HG03342 (cell line): ENCODE results near the gene HTRA1.

Source experiments
- ATAC-seq: cut with Tn5 transposase; IDR thresholded peaks from one replicate; pipeline ENCODE4 v1.9.1; 2021; ENCODE audit warnings: mild to moderate bottlenecking, moderate library complexity; ENCODE audit not compliant: unreplicated experiment

The HTRA1 gene

DNA sequence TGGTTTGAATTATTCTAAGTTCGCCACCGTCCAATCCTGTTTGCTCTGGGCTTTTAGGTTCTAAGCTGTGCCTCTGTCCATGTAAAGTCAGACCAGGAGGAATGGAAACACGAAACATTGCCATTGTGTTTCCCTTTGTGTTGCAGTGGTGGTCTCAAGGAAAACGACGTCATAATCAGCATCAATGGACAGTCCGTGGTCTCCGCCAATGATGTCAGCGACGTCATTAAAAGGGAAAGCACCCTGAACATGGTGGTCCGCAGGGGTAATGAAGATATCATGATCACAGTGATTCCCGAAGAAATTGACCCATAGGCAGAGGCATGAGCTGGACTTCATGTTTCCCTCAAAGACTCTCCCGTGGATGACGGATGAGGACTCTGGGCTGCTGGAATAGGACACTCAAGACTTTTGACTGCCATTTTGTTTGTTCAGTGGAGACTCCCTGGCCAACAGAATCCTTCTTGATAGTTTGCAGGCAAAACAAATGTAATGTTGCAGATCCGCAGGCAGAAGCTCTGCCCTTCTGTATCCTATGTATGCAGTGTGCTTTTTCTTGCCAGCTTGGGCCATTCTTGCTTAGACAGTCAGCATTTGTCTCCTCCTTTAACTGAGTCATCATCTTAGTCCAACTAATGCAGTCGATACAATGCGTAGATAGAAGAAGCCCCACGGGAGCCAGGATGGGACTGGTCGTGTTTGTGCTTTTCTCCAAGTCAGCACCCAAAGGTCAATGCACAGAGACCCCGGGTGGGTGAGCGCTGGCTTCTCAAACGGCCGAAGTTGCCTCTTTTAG is 52.9 kb downstream of the HTRA1 start:
- ATAC-seq = no peak

GRCh38 chr10:122515022-122515424 is 53.7 kb downstream of the HTRA1 start:
- ATAC-seq = no peak

DNA sequence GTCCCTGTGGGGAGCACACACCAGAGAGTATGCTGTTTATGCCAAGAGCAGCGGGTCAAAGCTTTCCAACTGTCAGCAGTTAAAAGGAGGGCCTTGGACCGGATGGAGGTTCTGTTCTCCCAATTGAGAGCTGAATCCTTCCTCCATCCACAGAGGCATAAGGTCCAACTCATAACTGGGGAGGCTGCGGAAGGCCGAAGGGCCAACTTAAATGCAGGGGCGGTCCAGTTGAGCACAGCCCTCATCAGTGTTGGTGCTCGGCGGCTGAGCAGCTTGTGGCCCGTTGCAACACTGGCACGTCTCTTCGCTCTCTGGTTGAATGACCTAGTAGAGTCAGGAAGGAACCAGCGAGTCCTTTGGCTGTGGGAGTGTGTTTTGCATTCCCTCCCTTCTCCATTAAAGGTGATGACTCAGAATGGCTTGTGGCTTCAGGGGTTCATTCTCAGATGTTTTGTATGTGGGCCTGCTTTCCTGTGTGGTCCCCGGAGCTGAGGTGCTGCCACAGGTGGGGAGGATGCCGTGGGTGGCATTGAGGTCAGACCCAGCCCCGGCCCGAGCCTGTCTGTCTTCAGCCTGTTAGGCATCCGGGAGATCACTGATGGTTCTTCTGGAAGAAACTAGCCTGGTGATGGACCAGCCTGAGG is 54.4 kb downstream of the HTRA1 start:
- ATAC-seq = peak; percentile 61

GRCh38 chr10:122516734-122517133 is 55.4 kb downstream of the HTRA1 start:
- ATAC-seq = no peak

GRCh38 chr10:122519144-122519543 is 57.8 kb downstream of the HTRA1 start:
- no peak for ATAC-seq

DNA sequence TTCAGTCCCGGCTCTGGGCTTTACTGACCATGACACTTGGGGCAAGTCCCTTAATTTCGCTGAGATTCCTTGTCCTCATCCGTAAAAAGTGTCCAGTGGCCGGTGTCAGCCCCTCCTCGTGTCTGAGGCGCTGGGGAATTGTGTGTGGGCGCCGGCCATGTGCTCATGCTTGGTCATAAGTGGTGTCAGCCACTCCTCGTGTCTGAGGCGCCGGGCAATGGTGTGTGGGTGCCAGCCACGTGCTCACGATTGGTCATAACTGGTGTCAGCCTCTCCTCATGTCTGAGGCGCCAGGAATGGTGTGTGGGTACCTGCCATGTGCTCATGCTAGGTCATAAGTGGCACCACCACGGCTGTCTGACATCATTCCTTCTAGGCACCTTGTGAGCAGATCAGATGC is 58.5 kb downstream of the HTRA1 start:
- no peak for ATAC-seq

- ATAC-seq = no peak
Observed at GRCh38 chr10:122521011-122521410, 59.7 kb downstream of the HTRA1 start.

GRCh38 chr10:122524811-122525210 is 63.5 kb downstream of the HTRA1 start:
- no peak for ATAC-seq

GRCh38 chr10:122525788-122526187 is 64.4 kb downstream of the HTRA1 start:
- ATAC-seq = no peak

GRCh38 chr10:122526892-122527291 is 65.5 kb downstream of the HTRA1 start:
- no peak for ATAC-seq

- ATAC-seq = no peak
Observed at GRCh38 chr10:122530177-122530576, 68.8 kb downstream of the HTRA1 start.

DNA sequence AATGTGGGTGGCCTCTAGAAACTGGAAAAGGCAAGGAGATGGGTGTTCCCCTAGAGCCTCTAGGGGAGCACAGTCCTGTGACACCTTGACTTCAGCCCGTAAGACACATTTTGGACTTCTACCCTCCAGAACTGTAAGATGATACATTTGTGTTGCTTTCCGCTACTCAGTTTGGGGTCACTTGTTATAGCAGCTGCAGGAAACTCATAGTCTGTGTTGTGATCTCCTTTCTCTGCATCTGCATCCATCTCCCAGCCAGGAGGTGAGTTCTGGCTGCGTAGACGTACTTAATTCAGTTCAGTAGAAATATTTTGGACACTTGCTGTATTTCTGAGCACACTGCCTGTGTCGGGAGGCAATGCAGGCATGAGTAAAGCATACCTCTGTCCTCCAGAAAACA is 69.9 kb downstream of the HTRA1 start:
- ATAC-seq = no peak

- no peak for ATAC-seq
Observed at GRCh38 chr10:122531939-122532338, 70.6 kb downstream of the HTRA1 start.

DNA sequence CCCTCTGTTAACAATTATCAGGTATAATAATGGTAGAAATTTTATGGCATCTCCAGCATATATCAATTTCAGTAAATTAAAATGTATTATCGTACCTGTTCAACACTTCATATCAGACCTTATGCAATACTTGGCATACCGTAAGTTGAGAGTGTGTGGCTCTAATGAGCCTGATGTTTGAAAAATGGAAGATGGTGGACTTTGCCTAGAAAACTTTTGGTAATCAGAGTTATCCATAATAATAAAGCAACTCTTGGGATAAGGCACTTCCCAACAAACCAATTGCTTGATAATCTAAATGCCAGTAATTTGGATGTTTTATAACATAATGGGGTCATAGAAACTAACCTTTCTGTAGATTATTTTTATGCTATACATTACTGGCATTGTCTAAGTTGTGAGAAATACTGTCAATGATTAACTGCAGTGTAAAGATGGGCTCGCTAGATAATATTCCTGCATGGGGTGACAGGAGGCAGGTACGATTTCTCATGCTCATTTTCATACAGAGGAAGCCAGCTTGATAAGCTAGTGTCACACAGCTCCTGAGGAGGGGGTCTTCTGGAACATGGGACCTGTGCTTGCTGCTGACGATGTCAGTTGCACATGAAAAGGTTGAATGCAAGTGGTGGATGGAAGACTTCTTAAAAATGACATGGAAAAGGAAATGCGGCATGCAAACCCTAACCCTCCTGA is 71.4 kb downstream of the HTRA1 start:
- no peak for ATAC-seq

DNA sequence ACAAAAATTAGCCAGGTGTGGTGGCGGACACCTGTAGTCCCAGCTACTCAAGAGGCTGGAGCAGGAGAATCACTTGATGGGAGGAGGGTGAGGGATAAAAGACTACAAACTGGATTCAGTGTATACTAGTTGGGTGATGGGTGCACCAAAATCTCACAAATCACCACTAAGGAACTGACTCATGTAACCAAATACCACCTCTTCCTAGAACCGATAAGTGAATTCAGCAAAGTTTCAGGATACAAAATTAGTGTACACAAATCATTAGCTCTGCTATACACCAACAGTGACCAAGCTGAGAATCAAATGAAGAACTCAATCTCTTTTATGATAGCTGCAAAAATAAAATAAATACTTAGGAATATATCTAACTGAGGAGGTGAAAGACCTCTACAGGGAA is 76.2 kb downstream of the HTRA1 start:
- ATAC-seq = no peak

GRCh38 chr10:122541541-122542002 is 80.2 kb downstream of the HTRA1 start:
- no peak for ATAC-seq

DNA sequence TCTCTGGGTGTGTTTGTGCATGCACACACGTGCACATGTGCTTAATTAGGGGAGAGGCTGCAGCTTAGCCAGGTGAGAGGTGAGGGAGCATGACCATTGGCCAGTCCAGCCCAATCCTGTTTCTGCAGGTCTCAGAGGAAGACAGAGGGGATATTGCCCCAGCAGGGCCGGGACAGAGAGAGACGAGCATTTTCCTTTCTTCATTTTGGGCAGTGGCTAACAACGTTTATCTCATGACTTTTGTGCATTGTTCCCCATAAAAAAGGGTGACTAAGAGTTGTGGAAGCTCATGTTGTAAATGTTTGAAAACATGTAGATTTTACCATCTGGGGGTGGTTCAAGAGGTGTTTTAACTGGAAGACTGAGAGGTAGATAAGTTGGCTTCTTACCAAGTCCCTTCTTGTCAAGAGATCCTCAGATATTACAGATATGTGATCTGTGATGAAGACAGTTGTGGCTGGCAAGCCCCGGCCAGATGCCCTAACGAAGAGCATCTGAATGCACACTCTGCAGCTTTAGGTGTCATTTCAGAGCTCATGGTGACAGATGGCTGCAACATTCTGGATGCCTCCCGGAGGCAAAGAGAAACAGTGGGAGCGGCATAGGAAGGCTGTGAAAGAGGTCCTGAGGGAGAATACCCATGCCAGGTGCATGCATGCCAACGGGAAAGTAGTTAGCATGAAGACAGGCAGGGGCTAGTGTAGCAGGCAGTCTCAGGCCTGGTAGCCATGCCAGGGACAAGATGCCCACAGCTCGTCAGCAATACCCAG is 82.5 kb downstream of the HTRA1 start:
- ATAC-seq = no peak

GRCh38 chr10:122544493-122544892 is 83.1 kb downstream of the HTRA1 start:
- ATAC-seq = no peak

GRCh38 chr10:122546242-122546641 is 84.9 kb downstream of the HTRA1 start:
- no peak for ATAC-seq

- ATAC-seq = no peak
Observed at GRCh38 chr10:122548407-122549085, 87.2 kb downstream of the HTRA1 start.

DNA sequence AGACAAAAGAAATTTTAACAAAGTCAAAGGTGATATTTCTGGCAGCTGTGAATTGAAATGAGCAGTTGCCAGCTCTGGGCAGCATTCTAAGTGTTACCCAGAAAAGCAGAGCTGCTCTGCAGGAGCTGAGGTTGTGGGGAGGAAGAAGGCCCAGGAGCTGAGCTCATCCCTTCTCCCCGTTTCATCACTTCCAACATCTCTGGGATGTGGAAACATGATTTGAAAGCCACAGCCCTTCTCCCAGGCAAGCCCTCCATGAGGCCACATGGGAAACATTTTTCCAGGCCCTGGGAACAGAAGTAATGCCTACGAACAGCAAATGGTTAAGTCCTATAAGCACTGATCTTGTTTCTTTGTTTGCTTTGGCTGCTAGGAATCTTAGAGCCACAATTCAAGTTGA is 88.3 kb downstream of the HTRA1 start:
- ATAC-seq = no peak
